ENCODE results near the gene SGO1.
"Not testable (repeated sequence)": the region's sequence is repeated elsewhere in the genome, so short reads cannot be mapped to it uniquely, and the experiment has no call there.

Gene SGO1

GRCh38 chr3:20222274-20222673 lies 36.3 kb upstream of the SGO1 start:
- H3K56ac ChIP-seq (ENCODE audit: low read length), result no peak overlapping the region
- H3K23ac ChIP-seq (ENCODE audit: low read length), result no peak overlapping the region
- H4K8ac ChIP-seq (ENCODE audit: low read depth, low read length), result no peak overlapping the region
- no peaks in the 10 kb centered on the region for H3K79me2 ChIP-seq (ENCODE audit: control insufficient read depth, insufficient read depth, low read length)
- H2BK15ac ChIP-seq (replicated peaks; ENCODE audit: low read depth), result no peak overlapping the region
- no peak overlapping the region for H4K5ac ChIP-seq (ENCODE audit: low read length)
- no peak overlapping the region for H2BK120ac ChIP-seq (ENCODE audit: low read depth, low read length)
- H3K27ac ChIP-seq (ENCODE audit: low read depth, low read length), result peak overlapping the region; percentile 66
- H3K4ac ChIP-seq (ENCODE audit: low read depth, low read length), result no peak overlapping the region
- H3K4me2 ChIP-seq (ENCODE audit: low read length), result no peak overlapping the region
- H2BK5ac ChIP-seq (ENCODE audit: low read length), result no peak overlapping the region
- peak; percentile 55 for DNase-seq
- WGBS (ENCODE audit: extremely low coverage, insufficient coverage, low lambda C conversion rate), result no CpG with 5 or more reads among the region's 2 CpGs
- no peak overlapping the region for H3K9ac ChIP-seq (ENCODE audit: low read length)
- no peaks in the 10 kb centered on the region for H3K4me1 ChIP-seq (ENCODE audit: control insufficient read depth, low read depth, low read length)
- peak overlapping the region; percentile 87 for H3K18ac ChIP-seq (ENCODE audit: low read length)
- no peak overlapping the region for H2AK5ac ChIP-seq (ENCODE audit: low read length)
- H3K27me3 ChIP-seq (ENCODE audit: insufficient read depth, low read length, poor library complexity), result no peaks in the 10 kb centered on the region
- H3K36me3 ChIP-seq (ENCODE audit: control insufficient read depth, insufficient read depth, low read length), result no peaks in the 10 kb centered on the region
- H3K4me3 ChIP-seq (ENCODE audit: low read length), result no peak overlapping the region
- H3K79me1 ChIP-seq (ENCODE audit: low read length), result no peaks in the 10 kb centered on the region

- DNase-seq, result no peak
- H3K79me2 ChIP-seq (ENCODE audit: control insufficient read depth, insufficient read depth, low read length), result no peaks in the 10 kb centered on the region
- WGBS (ENCODE audit: extremely low coverage, insufficient coverage, low lambda C conversion rate), result no CpG with 5 or more reads among the region's 3 CpGs
Measured at GRCh38 chr3:20218215-20218614, 32.2 kb upstream of the SGO1 start.

DNA sequence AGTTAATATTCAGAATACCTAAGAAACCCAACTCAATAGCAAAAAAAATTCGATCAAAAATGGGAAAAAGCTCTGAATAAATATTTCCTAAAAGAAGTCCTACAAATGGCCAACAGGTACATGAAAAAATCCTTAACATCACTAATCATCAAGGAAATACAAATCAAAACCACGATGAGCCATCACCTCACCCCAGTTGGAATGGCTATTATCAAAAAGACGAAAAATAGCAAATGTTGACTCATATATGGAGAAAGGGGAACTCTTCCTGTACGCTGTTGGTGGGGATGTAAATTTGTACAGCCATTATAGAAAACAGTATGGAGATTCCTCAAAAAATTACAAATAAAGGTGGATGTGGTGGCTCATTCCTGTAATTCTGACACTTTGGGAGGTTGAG lies 29.6 kb upstream of the SGO1 start:
- H3K18ac ChIP-seq (ENCODE audit: low read length), result no peak overlapping the region
- no peak overlapping the region for H3K4ac ChIP-seq (ENCODE audit: low read depth, low read length)
- no peak overlapping the region for H3K23ac ChIP-seq (ENCODE audit: low read length)
- H3K79me2 ChIP-seq (ENCODE audit: control insufficient read depth, insufficient read depth, low read length), result no peaks in the 10 kb centered on the region
- WGBS (ENCODE audit: extremely low coverage, insufficient coverage, low lambda C conversion rate), result no CpG with 5 or more reads among the region's 4 CpGs
- no peak overlapping the region for H4K5ac ChIP-seq (ENCODE audit: low read length)
- no peak overlapping the region for H2AK5ac ChIP-seq (ENCODE audit: low read length)
- no peak overlapping the region for H2BK15ac ChIP-seq (replicated peaks; ENCODE audit: low read depth)
- no peaks in the 10 kb centered on the region for H3K4me1 ChIP-seq (ENCODE audit: control insufficient read depth, low read depth, low read length)
- no peaks in the 10 kb centered on the region for H3K79me1 ChIP-seq (ENCODE audit: low read length)
- H2BK5ac ChIP-seq (ENCODE audit: low read length), result no peak overlapping the region
- DNase-seq, result no peak
- H3K4me2 ChIP-seq (ENCODE audit: low read length), result no peak overlapping the region
- no peak overlapping the region for H2BK120ac ChIP-seq (ENCODE audit: low read depth, low read length)
- no peak overlapping the region for H3K27ac ChIP-seq (ENCODE audit: low read depth, low read length)
- H4K8ac ChIP-seq (ENCODE audit: low read depth, low read length), result no peak overlapping the region
- H3K9ac ChIP-seq (ENCODE audit: low read length), result no peak overlapping the region
- no peak overlapping the region for H3K4me3 ChIP-seq (ENCODE audit: low read length)
- H3K56ac ChIP-seq (ENCODE audit: low read length), result no peak overlapping the region
- no peaks in the 10 kb centered on the region for H3K36me3 ChIP-seq (ENCODE audit: control insufficient read depth, insufficient read depth, low read length)
- no peaks in the 10 kb centered on the region for H3K27me3 ChIP-seq (ENCODE audit: insufficient read depth, low read length, poor library complexity)

More at GRCh38 chr3:20218215-20218614, 32.2 kb upstream of the SGO1 start:
- Histone ChIP-seq H4K8ac (ENCODE audit: low read depth, low read length) (no peak overlapping the region), H3K23ac (ENCODE audit: low read length) (no peak overlapping the region), H3K79me1 (ENCODE audit: low read length) (no peaks in the 10 kb centered on the region), H3K56ac (ENCODE audit: low read length) (no peak overlapping the region), H3K4me2 (ENCODE audit: low read length) (no peak overlapping the region), H3K18ac (ENCODE audit: low read length) (no peak overlapping the region), H2BK5ac (ENCODE audit: low read length) (no peak overlapping the region), H3K4me1 (ENCODE audit: control insufficient read depth, low read depth, low read length) (no peaks in the 10 kb centered on the region), H4K5ac (ENCODE audit: low read length) (no peak overlapping the region), H3K27ac (ENCODE audit: low read depth, low read length) (no peak overlapping the region), H3K4me3 (ENCODE audit: low read length) (no peak overlapping the region), H3K27me3 (ENCODE audit: insufficient read depth, low read length, poor library complexity) (no peaks in the 10 kb centered on the region), H2AK5ac (ENCODE audit: low read length) (no peak overlapping the region), H3K4ac (ENCODE audit: low read depth, low read length) (no peak overlapping the region), H3K36me3 (ENCODE audit: control insufficient read depth, insufficient read depth, low read length) (no peaks in the 10 kb centered on the region), H2BK15ac (replicated peaks; ENCODE audit: low read depth) (no peak overlapping the region), H3K9ac (ENCODE audit: low read length) (no peak overlapping the region), H2BK120ac (ENCODE audit: low read depth, low read length) (no peak overlapping the region)

DNA sequence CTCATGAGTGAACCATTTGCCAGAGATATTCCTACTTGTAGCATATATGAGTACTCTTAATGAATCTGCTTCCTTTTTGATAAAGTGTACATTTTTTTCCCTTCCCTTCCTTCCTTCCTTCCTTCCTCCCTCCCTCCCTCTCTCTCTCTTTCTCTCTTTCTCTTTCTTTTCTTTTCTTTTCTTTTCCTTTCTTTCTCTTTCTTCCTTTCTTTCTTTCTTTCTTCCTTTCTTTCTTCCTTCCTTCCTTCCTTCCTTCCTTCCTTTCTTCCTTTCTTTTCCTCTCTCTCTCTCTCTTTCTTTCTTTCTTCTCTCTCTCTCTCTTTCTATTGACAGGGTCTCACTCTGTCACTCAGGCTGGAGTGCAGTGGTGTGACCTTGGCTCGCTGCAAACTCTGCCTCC lies 27.5 kb upstream of the SGO1 start:
- not testable (repeated sequence) for H2AK5ac ChIP-seq (ENCODE audit: low read length); H3K27ac ChIP-seq (ENCODE audit: low read depth, low read length); H3K4ac ChIP-seq (ENCODE audit: low read depth, low read length); H2BK15ac ChIP-seq (replicated peaks; ENCODE audit: low read depth); H3K23ac ChIP-seq (ENCODE audit: low read length); H4K8ac ChIP-seq (ENCODE audit: low read depth, low read length); H3K18ac ChIP-seq (ENCODE audit: low read length); H3K9ac ChIP-seq (ENCODE audit: low read length); H3K79me2 ChIP-seq (ENCODE audit: control insufficient read depth, insufficient read depth, low read length); DNase-seq; H2BK120ac ChIP-seq (ENCODE audit: low read depth, low read length); H3K56ac ChIP-seq (ENCODE audit: low read length); H2BK5ac ChIP-seq (ENCODE audit: low read length); H3K36me3 ChIP-seq (ENCODE audit: control insufficient read depth, insufficient read depth, low read length); H3K4me1 ChIP-seq (ENCODE audit: control insufficient read depth, low read depth, low read length); H3K4me3 ChIP-seq (ENCODE audit: low read length); H3K79me1 ChIP-seq (ENCODE audit: low read length); H3K27me3 ChIP-seq (ENCODE audit: insufficient read depth, low read length, poor library complexity); H3K4me2 ChIP-seq (ENCODE audit: low read length); H4K5ac ChIP-seq (ENCODE audit: low read length)
- no CpG with 5 or more reads among the region's 1 CpG for WGBS (ENCODE audit: extremely low coverage, insufficient coverage, low lambda C conversion rate)

GRCh38 chr3:20207945-20208344 lies 21.9 kb upstream of the SGO1 start:
- H3K9ac ChIP-seq (ENCODE audit: low read length); H2AK5ac ChIP-seq (ENCODE audit: low read length); H4K8ac ChIP-seq (ENCODE audit: low read depth, low read length); H3K56ac ChIP-seq (ENCODE audit: low read length); H3K27me3 ChIP-seq (ENCODE audit: insufficient read depth, low read length, poor library complexity); H3K23ac ChIP-seq (ENCODE audit: low read length); H3K79me1 ChIP-seq (ENCODE audit: low read length); H3K4me2 ChIP-seq (ENCODE audit: low read length); H2BK120ac ChIP-seq (ENCODE audit: low read depth, low read length); H3K79me2 ChIP-seq (ENCODE audit: control insufficient read depth, insufficient read depth, low read length); H2BK15ac ChIP-seq (replicated peaks; ENCODE audit: low read depth); H2BK5ac ChIP-seq (ENCODE audit: low read length); H3K18ac ChIP-seq (ENCODE audit: low read length); H3K27ac ChIP-seq (ENCODE audit: low read depth, low read length); H3K4me1 ChIP-seq (ENCODE audit: control insufficient read depth, low read depth, low read length); H3K36me3 ChIP-seq (ENCODE audit: control insufficient read depth, insufficient read depth, low read length); H3K4me3 ChIP-seq (ENCODE audit: low read length); H4K5ac ChIP-seq (ENCODE audit: low read length); DNase-seq; H3K4ac ChIP-seq (ENCODE audit: low read depth, low read length): not testable (repeated sequence)
- no CpG with 5 or more reads among the region's 2 CpGs for WGBS (ENCODE audit: extremely low coverage, insufficient coverage, low lambda C conversion rate)

DNA sequence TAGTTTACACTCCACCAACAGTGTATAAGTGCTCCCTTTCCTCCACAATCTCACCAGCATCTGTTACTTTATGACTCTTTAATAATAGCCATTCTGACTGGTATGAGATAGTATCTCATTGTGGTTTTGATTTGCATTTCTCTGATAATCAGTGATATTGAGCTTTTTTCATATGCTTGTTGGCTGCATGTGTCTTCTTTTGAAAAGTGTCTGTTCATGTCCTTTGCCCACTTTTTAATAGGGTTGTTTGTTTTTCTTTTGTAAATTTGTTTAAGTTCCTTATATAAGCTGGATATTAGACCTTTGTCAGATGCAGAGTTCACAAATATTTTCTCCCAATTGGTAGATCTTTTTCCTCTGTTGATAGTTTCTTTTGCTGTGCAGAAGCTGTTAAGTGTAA lies 19.9 kb upstream of the SGO1 start:
- H4K5ac ChIP-seq (ENCODE audit: low read length); H3K23ac ChIP-seq (ENCODE audit: low read length); H2BK15ac ChIP-seq (replicated peaks; ENCODE audit: low read depth); H2BK5ac ChIP-seq (ENCODE audit: low read length); H3K9ac ChIP-seq (ENCODE audit: low read length); H3K4me1 ChIP-seq (ENCODE audit: control insufficient read depth, low read depth, low read length); H3K4me3 ChIP-seq (ENCODE audit: low read length); H3K27me3 ChIP-seq (ENCODE audit: insufficient read depth, low read length, poor library complexity); H3K4me2 ChIP-seq (ENCODE audit: low read length); H3K36me3 ChIP-seq (ENCODE audit: control insufficient read depth, insufficient read depth, low read length); H3K27ac ChIP-seq (ENCODE audit: low read depth, low read length); H4K8ac ChIP-seq (ENCODE audit: low read depth, low read length); H3K18ac ChIP-seq (ENCODE audit: low read length); H2AK5ac ChIP-seq (ENCODE audit: low read length); H3K79me1 ChIP-seq (ENCODE audit: low read length); H3K79me2 ChIP-seq (ENCODE audit: control insufficient read depth, insufficient read depth, low read length); H2BK120ac ChIP-seq (ENCODE audit: low read depth, low read length); H3K56ac ChIP-seq (ENCODE audit: low read length); H3K4ac ChIP-seq (ENCODE audit: low read depth, low read length); DNase-seq: not testable (repeated sequence)

Data from mesendoderm (in vitro differentiated cells).